Subcutaneous adipose tissue (tissue), 4 donors: Measurements from ENCODE around the gene ZNF212. TPM values are rescaled to one million over a fixed set of nuclear protein-coding genes. Genes with fewer than 3 reads are reported as not detected.

Experiments used
- CTCF ChIP-seq: fragments of 450-650 bp; IDR thresholded peaks from one replicate; pipeline ENCODE4 v1.5.1; 2016; ENCODE audit warnings: low read depth, mild to moderate bottlenecking, control low read depth, antibody characterized with exemption, moderate library complexity
- total RNA-seq, 4 donors: library from RNA; depleted of rRNA; stranded (reverse); fragments of >200 nt; gene quantifications; one replicate each; pipeline ENCODE4 v1.1.0, GENCODE V29; 2016

Gene ZNF212
- total RNA-seq, 4 donors from 2014 or later, result 2.0 to 5.5 (median 4.4) TPM

- TF ChIP-seq CTCF, result no peak
Measured at GRCh38 chr7:149210551-149210950, 28.9 kb upstream of the ZNF212 start.

GRCh38 chr7:149214020-149214720 is 25.3 kb upstream of the ZNF212 start:
- TF ChIP-seq CTCF, result no peak

- no peak for TF ChIP-seq CTCF
Measured at GRCh38 chr7:149216402-149216801, 23.0 kb upstream of the ZNF212 start.

- TF ChIP-seq CTCF, result no peak
Measured at GRCh38 chr7:149217570-149217969, 21.9 kb upstream of the ZNF212 start.

GRCh38 chr7:149218469-149219420 is 20.7 kb upstream of the ZNF212 start:
- no peak for TF ChIP-seq CTCF

- no peak for TF ChIP-seq CTCF
Measured at GRCh38 chr7:149220534-149220933, 18.9 kb upstream of the ZNF212 start.

- TF ChIP-seq CTCF, result no peak
Measured at GRCh38 chr7:149223176-149223575, 16.3 kb upstream of the ZNF212 start.
